ENCODE results near the gene OSGEP.

Gene OSGEP

GRCh38 chr14:20454516-20455354 lies at the start of gene OSGEP, which contains the start of gene APEX1:
Gene OSGEP (minus strand): TSS chr14:20454812. CDS start chr14:20454683, 129 bp downstream.
Gene APEX1 (plus strand): TSS chr14:20455226. CDS start chr14:20455646, 420 bp downstream.
- peak; percentile 88 to 99 (median 97) for DNase-seq

- DNase-seq, result peak in 11 of 58 donors; percentile 0 to 28 (median 11)
These were observed 49.3 kb upstream of the OSGEP start for GRCh38 chr14:20503898-20504297.

- DNase-seq, result no peak
These were observed 46.7 kb upstream of the OSGEP start for GRCh38 chr14:20501346-20501745.

GRCh38 chr14:20499881-20500280 lies 45.3 kb upstream of the OSGEP start:
- DNase-seq, result no peak

GRCh38 chr14:20499108-20499507 lies 44.5 kb upstream of the OSGEP start:
- no peak for DNase-seq

GRCh38 chr14:20498622-20499021 lies 44.0 kb upstream of the OSGEP start:
- no peak for DNase-seq

GRCh38 chr14:20494935-20495766 lies 40.5 kb upstream of the OSGEP start:
- no peak for DNase-seq

- DNase-seq, result peak in 5 of 58 donors; percentile 0 to 16 (median 4)
These were observed 39.0 kb upstream of the OSGEP start for GRCh38 chr14:20493634-20494033.

GRCh38 chr14:20492486-20492885 lies 37.9 kb upstream of the OSGEP start:
- DNase-seq, result no peak

- no peak for DNase-seq
These were observed 36.0 kb upstream of the OSGEP start for GRCh38 chr14:20490563-20490962.

GRCh38 chr14:20489093-20489994 lies 34.7 kb upstream of the OSGEP start:
- no peak for DNase-seq

GRCh38 chr14:20487396-20487725 lies 32.7 kb upstream of the OSGEP start:
- no peak for DNase-seq

- no peak for DNase-seq
These were observed 32.2 kb upstream of the OSGEP start for GRCh38 chr14:20486684-20487395.

- no peak for DNase-seq
These were observed 31.3 kb upstream of the OSGEP start for GRCh38 chr14:20485900-20486299.

GRCh38 chr14:20482382-20482781 lies 27.8 kb upstream of the OSGEP start:
- no peak for DNase-seq

GRCh38 chr14:20478894-20479293 lies 24.3 kb upstream of the OSGEP start:
- DNase-seq, result no peak

- DNase-seq, result peak in 27 of 58 donors; percentile 2 to 38 (median 9)
These were observed 22.7 kb upstream of the OSGEP start for GRCh38 chr14:20477211-20477876.

- DNase-seq, result no peak
These were observed 22.2 kb upstream of the OSGEP start for GRCh38 chr14:20476776-20477175.

- DNase-seq, result no peak
These were observed 18.0 kb upstream of the OSGEP start for GRCh38 chr14:20472536-20473169.

- no peak for DNase-seq
These were observed 15.9 kb upstream of the OSGEP start for GRCh38 chr14:20470603-20470901.

Measured in anterior cingulate cortex (tissue), 58 donors.